ENCODE results near the gene THRAP3.
"Not testable (repeated sequence)": the region's sequence is repeated elsewhere in the genome, so short reads cannot be mapped to it uniquely, and the experiment has no call there.

Gene THRAP3

GRCh38 chr1:36178471-36179219 is 45.6 kb upstream of the THRAP3 start:
- no peak for TF ChIP-seq CTCF (IDR thresholded peaks at IDR 0.05; ENCODE audit: insufficient read depth, low read depth, low read length, missing control alignments)
- no peak overlapping the region for H3K4me3 ChIP-seq (ENCODE audit: low read length)
- peak; percentile 67 for DNase-seq (ENCODE audit: low read depth)

- no peak for TF ChIP-seq CTCF (IDR thresholded peaks at IDR 0.05; ENCODE audit: insufficient read depth, low read depth, low read length, missing control alignments)
- DNase-seq (ENCODE audit: low read depth): no peak
- no peak overlapping the region for H3K4me3 ChIP-seq (ENCODE audit: low read length)
These were observed 45.0 kb upstream of the THRAP3 start for GRCh38 chr1:36179220-36179600.

- H3K4me3 ChIP-seq (ENCODE audit: low read length): no peak overlapping the region
- TF ChIP-seq CTCF (IDR thresholded peaks at IDR 0.05; ENCODE audit: insufficient read depth, low read depth, low read length, missing control alignments): no peak
- no peak for DNase-seq (ENCODE audit: low read depth)
These were observed 41.5 kb upstream of the THRAP3 start for GRCh38 chr1:36182734-36183133.

- DNase-seq (ENCODE audit: low read depth): no peak
- TF ChIP-seq CTCF (IDR thresholded peaks at IDR 0.05; ENCODE audit: insufficient read depth, low read depth, low read length, missing control alignments): no peak
- no peak overlapping the region for H3K4me3 ChIP-seq (ENCODE audit: low read length)
These were observed 40.9 kb upstream of the THRAP3 start for GRCh38 chr1:36183309-36183856.

- H3K4me3 ChIP-seq (ENCODE audit: low read length): no peak overlapping the region
- DNase-seq (ENCODE audit: low read depth): peak; percentile 91
- peak; percentile 95 for TF ChIP-seq CTCF (IDR thresholded peaks at IDR 0.05; ENCODE audit: insufficient read depth, low read depth, low read length, missing control alignments)
These were observed 36.2 kb upstream of the THRAP3 start for GRCh38 chr1:36187800-36188593.

- not testable (repeated sequence) for DNase-seq (ENCODE audit: low read depth); H3K4me3 ChIP-seq (ENCODE audit: low read length)
These were observed 27.4 kb upstream of the THRAP3 start for GRCh38 chr1:36196805-36197204.

GRCh38 chr1:36198641-36199040 is 25.6 kb upstream of the THRAP3 start:
- no peak for TF ChIP-seq CTCF (IDR thresholded peaks at IDR 0.05; ENCODE audit: insufficient read depth, low read depth, low read length, missing control alignments)
- H3K4me3 ChIP-seq (ENCODE audit: low read length): no peak overlapping the region
- no peak for DNase-seq (ENCODE audit: low read depth)

Measured in epithelial cell of esophagus (primary cell).